AG04449 (cell line): ENCODE data around the gene SORBS1.
"Not testable (repeated sequence)": the region's sequence is repeated elsewhere in the genome, so short reads cannot be mapped to it uniquely, and the experiment has no call there.

Experiments used
- CTCF ChIA-PET: fragments of 350-600 bp; formaldehyde crosslinking; extraction: SDS; loops from one replicate; lab custom pipeline; 2021; ENCODE audit warnings: antibody characterized with exemption; lab: Yijun Ruan, JAX
- POLR2A ChIA-PET: fragments of 400-600, 350-600 bp; formaldehyde crosslinking; extraction: SDS; loops from one replicate; lab custom pipeline; 2020; ENCODE audit warnings: antibody characterized with exemption, inconsistent platforms; lab: Yijun Ruan, JAX
- DNase-seq: peaks from one replicate; pipeline ENCODE4 v3.0.0-alpha.2; 2010; ENCODE audit warnings: low read depth, low spot score
- H3K4me3 ChIP-seq: 2 replicates; pipeline ENCODE4 v1.5.1; 2011; ENCODE audit warnings: low read depth, mild to moderate bottlenecking, control low read depth, low read length
- TF ChIP-seq, protein P1 (sequence below): IDR thresholded peaks from one replicate; pipeline ENCODE4 v1.5.1; 2011; ENCODE audit warnings: mild to moderate bottlenecking, moderate library complexity, low read length, control low read depth, inconsistent platforms; ENCODE audit not compliant: insufficient read depth; ENCODE audit errors: missing control alignments

Gene SORBS1

DNA sequence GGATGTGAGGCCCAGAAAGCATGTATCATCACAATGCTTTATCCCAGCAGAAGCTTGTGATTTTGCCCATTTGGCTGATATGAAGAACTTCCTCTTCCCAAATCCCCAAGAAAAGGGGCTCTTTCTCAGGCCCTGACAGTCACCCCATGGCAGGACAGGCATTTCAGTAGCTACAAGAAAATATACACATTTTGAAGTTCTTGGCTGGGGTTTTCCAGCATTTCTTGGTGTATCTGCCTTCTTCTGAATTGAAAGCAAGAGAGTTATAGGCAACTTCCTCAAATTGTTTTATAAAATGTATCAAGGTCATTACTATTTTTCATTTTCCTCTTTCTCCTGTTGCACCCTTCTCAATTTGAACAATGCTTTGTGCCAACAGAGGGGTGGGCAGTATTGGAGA is 207.1 kb downstream of the SORBS1 start:
- ChIA-PET CTCF (interaction anchor here (1.0 to 17.8 kb wide), 4 partner anchors 8 to 168 kb away, joined by 3 to 601 read pairs (median 62); no protein-coding TSS in a partner anchor), POLR2A (no interaction called here)
- H3K4me3 ChIP-seq, result no peak overlapping the region
- no peak for DNase-seq
- TF ChIP-seq, protein P1, sequence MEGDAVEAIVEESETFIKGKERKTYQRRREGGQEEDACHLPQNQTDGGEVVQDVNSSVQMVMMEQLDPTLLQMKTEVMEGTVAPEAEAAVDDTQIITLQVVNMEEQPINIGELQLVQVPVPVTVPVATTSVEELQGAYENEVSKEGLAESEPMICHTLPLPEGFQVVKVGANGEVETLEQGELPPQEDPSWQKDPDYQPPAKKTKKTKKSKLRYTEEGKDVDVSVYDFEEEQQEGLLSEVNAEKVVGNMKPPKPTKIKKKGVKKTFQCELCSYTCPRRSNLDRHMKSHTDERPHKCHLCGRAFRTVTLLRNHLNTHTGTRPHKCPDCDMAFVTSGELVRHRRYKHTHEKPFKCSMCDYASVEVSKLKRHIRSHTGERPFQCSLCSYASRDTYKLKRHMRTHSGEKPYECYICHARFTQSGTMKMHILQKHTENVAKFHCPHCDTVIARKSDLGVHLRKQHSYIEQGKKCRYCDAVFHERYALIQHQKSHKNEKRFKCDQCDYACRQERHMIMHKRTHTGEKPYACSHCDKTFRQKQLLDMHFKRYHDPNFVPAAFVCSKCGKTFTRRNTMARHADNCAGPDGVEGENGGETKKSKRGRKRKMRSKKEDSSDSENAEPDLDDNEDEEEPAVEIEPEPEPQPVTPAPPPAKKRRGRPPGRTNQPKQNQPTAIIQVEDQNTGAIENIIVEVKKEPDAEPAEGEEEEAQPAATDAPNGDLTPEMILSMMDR, result no peak

DNA sequence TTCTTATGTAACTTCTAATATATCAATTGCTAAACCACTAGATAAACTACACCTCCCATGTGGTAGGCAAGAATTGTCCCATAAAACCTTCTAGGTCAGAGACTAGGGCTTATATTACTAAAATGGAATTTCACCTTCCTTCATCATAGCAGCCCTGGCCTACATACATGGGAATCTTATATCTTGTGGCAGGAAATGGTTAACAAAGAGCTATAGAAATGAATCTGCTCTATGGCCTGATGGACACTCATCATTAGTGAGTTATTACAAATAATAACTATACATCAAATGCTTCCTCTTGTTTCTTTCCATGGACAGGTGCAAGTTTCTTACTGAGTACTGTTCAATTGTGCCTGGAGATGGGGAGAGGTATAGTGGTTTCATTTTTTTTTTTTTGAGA is 208.0 kb downstream of the SORBS1 start:
- no peak for DNase-seq
- TF ChIP-seq, protein P1, result no peak
- ChIA-PET POLR2A (no interaction called here), CTCF (interaction anchor here (1.4 to 17.8 kb wide), 3 partner anchors 9 to 110 kb away, joined by 6 to 601 read pairs (median 118); no protein-coding TSS in a partner anchor)
- no peak overlapping the region for H3K4me3 ChIP-seq

DNA sequence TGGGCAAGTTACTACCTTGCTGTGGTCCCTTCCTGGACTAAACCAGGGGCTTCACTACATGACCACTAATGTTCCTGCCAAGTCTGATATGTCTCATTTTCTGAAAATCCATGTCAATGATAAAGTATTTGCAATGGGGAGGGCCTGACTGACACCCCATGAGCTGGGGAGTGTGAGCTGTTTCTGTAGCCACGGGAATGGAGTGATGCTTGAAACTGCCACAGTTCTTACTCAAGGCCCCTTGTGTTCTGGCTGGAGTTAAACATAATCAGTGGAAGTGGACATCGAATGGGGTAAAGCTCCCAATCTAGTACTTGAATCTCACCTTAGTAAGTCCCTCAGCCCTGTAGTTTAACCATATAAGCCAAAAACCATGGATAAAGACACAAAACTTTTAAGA is 208.5 kb downstream of the SORBS1 start:
- POLR2A ChIA-PET, result no interaction called here
- CTCF ChIA-PET, result interaction anchor here (1.4 to 17.8 kb wide), 3 partner anchors 9 to 109 kb away, joined by 6 to 601 read pairs (median 118); no protein-coding TSS in a partner anchor
- TF ChIP-seq, protein P1, result no peak
- H3K4me3 ChIP-seq, result no peak overlapping the region
- DNase-seq, result no peak

DNA sequence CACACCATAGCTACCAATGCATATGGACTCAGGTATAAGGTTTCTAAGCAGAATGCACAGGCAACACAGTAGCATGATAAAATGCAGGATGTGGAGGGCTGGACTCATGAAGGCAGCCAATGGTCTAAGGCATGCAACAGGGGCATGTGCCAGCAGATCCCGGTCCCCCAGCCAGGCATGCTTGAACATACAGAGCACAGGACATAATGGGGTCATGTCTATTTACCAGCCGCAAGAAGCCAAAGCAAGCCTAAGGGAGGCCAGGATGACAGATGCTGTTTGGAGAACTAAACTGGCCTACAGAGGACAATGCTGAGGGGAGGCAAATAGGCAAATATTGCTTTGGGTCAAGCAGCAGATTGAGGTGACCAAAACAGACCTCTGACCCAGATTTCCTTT is 210.3 kb downstream of the SORBS1 start:
- CTCF ChIA-PET, result interaction anchor here (0.9 to 11.7 kb wide), 2 partner anchors 9 to 11 kb away, joined by 3 to 118 read pairs; no protein-coding TSS in a partner anchor
- TF ChIP-seq, protein P1, result no peak
- no peak for DNase-seq
- POLR2A ChIA-PET, result no interaction called here
- H3K4me3 ChIP-seq, result no peak overlapping the region

DNA sequence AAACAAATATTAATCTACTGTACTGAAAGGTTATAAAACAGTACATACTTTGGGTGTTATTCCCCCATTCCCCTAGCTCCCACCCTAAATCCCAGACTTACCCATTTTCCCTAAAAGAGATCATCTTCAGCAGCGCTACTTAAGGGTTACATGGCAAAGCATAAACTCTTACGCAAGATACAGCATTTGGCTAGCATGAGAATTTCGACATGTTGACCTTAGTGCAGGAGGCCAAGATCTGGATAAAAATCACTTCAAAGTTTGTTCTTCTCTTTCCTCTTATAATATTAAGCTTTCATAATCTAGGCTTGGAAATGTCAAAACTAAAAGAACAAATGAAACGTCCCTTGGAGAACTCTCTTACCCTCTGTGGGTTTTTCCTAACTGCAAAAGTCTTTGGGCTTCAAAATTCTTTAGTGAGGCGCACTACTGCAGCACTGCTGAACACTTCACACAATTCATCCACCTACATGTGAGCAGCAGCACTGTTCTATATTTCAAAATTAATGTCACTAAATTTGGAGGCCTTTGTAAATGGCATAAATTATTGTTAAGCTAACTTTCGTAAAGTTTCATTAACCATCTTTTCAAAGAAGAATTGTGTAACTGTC is 210.8 kb downstream of the SORBS1 start:
- no peak overlapping the region for H3K4me3 ChIP-seq
- TF ChIP-seq, protein P1, result no peak
- ChIA-PET CTCF (interaction anchor here (0.9 to 11.7 kb wide), 3 partner anchors 8 to 104 kb away, joined by 3 to 118 read pairs (median 20); no protein-coding TSS in a partner anchor), POLR2A (no interaction called here)
- DNase-seq, result no peak

DNA sequence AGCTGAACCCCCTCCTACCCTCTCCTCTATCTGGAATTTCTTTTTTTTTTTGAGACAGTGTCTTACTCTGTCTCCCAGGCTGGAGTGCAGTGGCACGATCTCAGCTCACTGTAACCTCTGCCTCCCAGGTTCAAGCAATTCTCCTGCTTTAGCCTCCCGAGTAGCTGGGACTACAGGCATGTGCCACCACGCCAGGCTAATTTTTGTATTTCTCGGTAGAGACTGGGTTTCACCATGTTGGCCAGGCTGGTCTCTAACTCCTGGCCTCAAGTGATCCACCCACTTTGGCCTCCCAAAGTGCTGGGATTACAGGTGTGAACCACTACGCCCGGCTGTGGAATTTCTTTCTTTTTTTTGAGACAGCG is 213.8 kb downstream of the SORBS1 start:
- DNase-seq, POLR2A ChIA-PET, H3K4me3 ChIP-seq: not testable (repeated sequence)
- CTCF ChIA-PET, result interaction anchor here (4.3 to 11.7 kb wide), 2 partner anchors 15 to 101 kb away, joined by 19 to 118 read pairs; no protein-coding TSS in a partner anchor
